H1 (cell line): ENCODE data around the gene SI. TPM values are rescaled to one million over a fixed set of nuclear protein-coding genes. Genes with fewer than 3 reads are reported as not detected.

ENCODE experiments used
- CTCF ChIA-PET: fragments of 300-600 bp; sonication (Branson Sonifier 250); formaldehyde crosslinking; loops from one replicate; lab custom pipeline; 2021; ENCODE audit not compliant: partially characterized antibody; lab: Charles Lee
- POLR2A ChIA-PET: fragments of 300-600 bp; sonication (Branson Sonifier 250); formaldehyde crosslinking; loops from one replicate; lab custom pipeline; 2021; ENCODE audit warnings: inconsistent platforms; ENCODE audit not compliant: partially characterized antibody; lab: Charles Lee
- DNase-seq, 2 experiments: peaks; one replicate each; pipeline versions ENCODE4 v3.0.0 to v3.0.0-alpha.2; 2010 to 2022; ENCODE audit warnings: low spot score in 2 of 2, low read depth in 1 of 2, mixed read lengths in 1 of 2
- FAIRE-seq: peaks from 2 replicates; lab custom pipeline; 2011; peaks lifted over from hg19 to GRCh38; lab: Jason Lieb, UNC
- H2AFZ ChIP-seq: 2 replicates; pipeline ENCODE4 v1.8.1; 2012; ENCODE audit warnings: low read length, inconsistent platforms
- H2AK5ac ChIP-seq: 2 replicates; pipeline ENCODE4 v1.6.1; 2013; ENCODE audit warnings: low read depth, low read length
- H2BK120ac ChIP-seq: replicated peaks from 2 replicates; pipeline ENCODE3; 2013; ENCODE audit warnings: low read depth, low read length, inconsistent platforms
- H2BK12ac ChIP-seq: 2 replicates; pipeline ENCODE4 v1.6.1; 2013; ENCODE audit warnings: low read depth, low read length
- H2BK15ac ChIP-seq: 2 replicates; pipeline ENCODE4 v1.6.1; 2013; ENCODE audit warnings: low read length
- H2BK20ac ChIP-seq: 2 replicates; pipeline ENCODE4 v1.6.1; 2013; ENCODE audit warnings: low read length
- H2BK5ac ChIP-seq: 2 replicates; pipeline ENCODE4 v1.6.1; 2013; ENCODE audit warnings: low read depth, low read length
- H3K14ac ChIP-seq: 2 replicates; pipeline ENCODE4 v1.6.1; 2013; ENCODE audit warnings: inconsistent platforms; ENCODE audit not compliant: insufficient read length
- H3K18ac ChIP-seq: 2 replicates; pipeline ENCODE4 v1.6.1; 2013; ENCODE audit warnings: low read length; ENCODE audit errors: extremely low read depth
- H3K23ac ChIP-seq: 2 replicates; pipeline ENCODE4 v1.6.1; 2013; ENCODE audit warnings: inconsistent platforms; ENCODE audit not compliant: insufficient read length
- H3K23me2 ChIP-seq: 2 replicates; pipeline ENCODE4 v1.6.1; 2013; ENCODE audit warnings: low read depth, low read length
- H3K27ac ChIP-seq: 2 replicates; pipeline ENCODE4 v1.6.1; 2011; ENCODE audit warnings: low read depth, low read length, inconsistent platforms
- H3K27me3 ChIP-seq, 4 experiments: replicated peaks in 1 of 4; 1 replicate in 1 of 4; 2 replicates in 3 of 4; pipeline versions ENCODE4 v1.6.1 to v1.8.1; 2011 to 2013; ENCODE audit warnings: low read length in 3 of 4, mild to moderate bottlenecking in 3 of 4, inconsistent platforms in 2 of 4, mixed read lengths in 2 of 4, moderate library complexity in 1 of 4; ENCODE audit not compliant: control insufficient read depth in 3 of 4, insufficient read depth in 3 of 4; ENCODE audit errors: extremely low read depth in 1 of 4
- H3K36me3 ChIP-seq, 4 experiments: 2 replicates each; pipeline versions ENCODE4 v1.6.1 to v1.8.1; 2011 to 2013; ENCODE audit warnings: mild to moderate bottlenecking in 4 of 4, low read length in 3 of 4, moderate library complexity in 2 of 4, control low read depth in 1 of 4, inconsistent platforms in 1 of 4; ENCODE audit not compliant: insufficient read depth in 4 of 4, control insufficient read depth in 2 of 4
- H3K4ac ChIP-seq: replicated peaks from 2 replicates; pipeline ENCODE3; 2013; ENCODE audit warnings: low read length, low read depth, mixed read lengths, inconsistent platforms; ENCODE audit not compliant: insufficient read length
- H3K4me1 ChIP-seq, 4 experiments: replicated peaks in 1 of 4; 1 replicate in 1 of 4; 2 replicates in 3 of 4; pipeline versions ENCODE4 v1.6.1 to v1.8.1; 2011 to 2013; ENCODE audit warnings: low read length in 3 of 4, inconsistent platforms in 2 of 4, mixed read lengths in 1 of 4; ENCODE audit not compliant: insufficient read depth in 4 of 4, control insufficient read depth in 3 of 4
- H3K4me2 ChIP-seq, 2 experiments: 2 replicates each; pipeline versions ENCODE4 v1.6.1 to v1.8.1; 2011 to 2013; ENCODE audit warnings: low read depth in 2 of 2, low read length in 2 of 2, control low read depth in 1 of 2, inconsistent platforms in 1 of 2, mild to moderate bottlenecking in 1 of 2; ENCODE audit not compliant: insufficient read depth in 1 of 2
- H3K4me3 ChIP-seq, 4 experiments: fragments of 200-600, 300-600 bp in 1 of 4; sonication (generic), shearing (Covaris generic), sonication (Bioruptor Twin) in 1 of 4; 2 replicates each; pipeline versions ENCODE4 v1.5.1 to v1.8.1; 2011 to 2016; ENCODE audit warnings: low read length in 4 of 4, low read depth in 3 of 4, control low read depth in 2 of 4, inconsistent platforms in 2 of 4, mild to moderate bottlenecking in 2 of 4, mixed read lengths in 1 of 4, moderate library complexity in 1 of 4; ENCODE audit not compliant: insufficient read depth in 2 of 4; ENCODE audit errors: extremely low read depth in 1 of 4
- H3K56ac ChIP-seq: replicated peaks from 2 replicates; pipeline ENCODE3; 2013; ENCODE audit warnings: low read depth, mild to moderate bottlenecking, mixed read lengths, low read length, inconsistent platforms; ENCODE audit not compliant: insufficient read length
- H3K79me1 ChIP-seq: 2 replicates; pipeline ENCODE4 v1.6.1; 2013; ENCODE audit warnings: low read depth, low read length, control low read depth
- H3K79me2 ChIP-seq, 2 experiments: 2 replicates each; pipeline versions ENCODE4 v1.6.1 to v1.8.1; 2012 to 2013; ENCODE audit warnings: low read length in 2 of 2, mild to moderate bottlenecking in 2 of 2, inconsistent platforms in 1 of 2; ENCODE audit not compliant: insufficient read depth in 2 of 2, control insufficient read depth in 1 of 2
- H3K9ac ChIP-seq, 4 experiments: replicated peaks in 1 of 4; 1 replicate in 1 of 4; 2 replicates in 3 of 4; pipeline versions ENCODE4 v1.6.1 to v1.8.1; 2011 to 2013; ENCODE audit warnings: low read depth in 3 of 4, low read length in 3 of 4, control low read depth in 2 of 4, mild to moderate bottlenecking in 2 of 4, moderate library complexity in 2 of 4, inconsistent platforms in 1 of 4; ENCODE audit errors: extremely low read depth in 1 of 4
- H3K9me3 ChIP-seq, 2 experiments: 2 replicates each; pipeline versions ENCODE4 v1.6.1 to v1.8.1; 2012 to 2013; ENCODE audit warnings: mild to moderate bottlenecking in 2 of 2, moderate library complexity in 2 of 2, control low read depth in 1 of 2, inconsistent platforms in 1 of 2, low read depth in 1 of 2, low read length in 1 of 2, mixed read lengths in 1 of 2; ENCODE audit not compliant: insufficient read depth in 2 of 2
- H4K20me1 ChIP-seq, 2 experiments: replicated peaks in 1 of 2; 2 replicates each; pipeline versions ENCODE3 to v1.8.1; 2011 to 2013; ENCODE audit warnings: inconsistent platforms in 2 of 2, low read length in 2 of 2, mild to moderate bottlenecking in 1 of 2; ENCODE audit not compliant: insufficient read depth in 2 of 2, control insufficient read depth in 1 of 2
- H4K5ac ChIP-seq: 2 replicates; pipeline ENCODE4 v1.6.1; 2013; ENCODE audit warnings: low read length, low read depth, mixed read lengths, inconsistent platforms; ENCODE audit not compliant: insufficient read length
- H4K8ac ChIP-seq: 2 replicates; pipeline ENCODE4 v1.8.0; 2013; ENCODE audit warnings: mild to moderate bottlenecking, moderate library complexity, low read length, inconsistent platforms; ENCODE audit not compliant: insufficient read depth; ENCODE audit errors: extremely low read depth
- H4K91ac ChIP-seq: replicated peaks from 2 replicates; pipeline ENCODE3; 2013; ENCODE audit warnings: low read length, mixed read lengths, inconsistent platforms; ENCODE audit not compliant: insufficient read length
- CBX5 ChIP-seq: fragments of 300-800, 300-1000 bp; sonication (generic); IDR thresholded peaks from 2 replicates; pipeline ENCODE4 v1.7.1; 2016; ENCODE audit warnings: antibody characterized with exemption, low read length, low read depth
- EP300 ChIP-seq, 2 experiments: IDR thresholded peaks; 1 replicate in 1 of 2; 2 replicates in 1 of 2; pipeline ENCODE4 v1.6.1; 2011 to 2012; ENCODE audit warnings: low read depth in 2 of 2, low read length in 2 of 2, mild to moderate bottlenecking in 2 of 2, borderline replicate concordance in 1 of 2, inconsistent platforms in 1 of 2, moderate library complexity in 1 of 2
- HDAC2 ChIP-seq, 2 experiments: fragments of 300-600 bp in 1 of 2; sonication (generic) in 1 of 2; IDR thresholded peaks; 2 replicates each; pipeline ENCODE4 v1.6.1; 2011 to 2012; ENCODE audit warnings: low read depth in 2 of 2, low read length in 2 of 2, mild to moderate bottlenecking in 2 of 2, moderate library complexity in 2 of 2, borderline replicate concordance in 1 of 2, inconsistent platforms in 1 of 2
- JUND ChIP-seq: IDR thresholded peaks from 2 replicates; pipeline ENCODE4 v1.6.1; 2011; ENCODE audit warnings: mild to moderate bottlenecking, improper control_type of control experiment, low read length
- RAD21 ChIP-seq, 2 experiments: IDR thresholded peaks in 1 of 2; conservative IDR thresholded peaks in 1 of 2; 2 replicates each; pipeline ENCODE4 v1.6.1; 2011; ENCODE audit warnings: low read depth in 2 of 2, low read length in 2 of 2, improper control_type of control experiment in 1 of 2, inconsistent platforms in 1 of 2, mild to moderate bottlenecking in 1 of 2, moderate library complexity in 1 of 2
- WGBS, 2 experiments: shearing (Covaris generic) in 1 of 2; methylation state at CpG; one replicate each; pipeline versions ENCODE4 v1.1.6 to v1.1.7; 2013 to 2015; ENCODE audit warnings: low lambda C conversion rate in 2 of 2, mixed read lengths in 2 of 2, inconsistent platforms in 1 of 2, low coverage in 1 of 2, missing lambda C conversion rate in 1 of 2; ENCODE audit not compliant: insufficient replicate concordance in 2 of 2, insufficient coverage in 1 of 2, insufficient read length in 1 of 2; ENCODE audit errors: extremely low coverage in 1 of 2, missing lambda C conversion rate in 1 of 2; 5-methylcytosine and 5-hydroxymethylcytosine counted together
- polyA plus RNA-seq, 7 experiments: library from polyadenylated mRNA; depleted of rRNA in 3 of 7; stranded (reverse) in 5 of 7; unstranded in 2 of 7; fragments of >200 nt in 5 of 7; fragments of 200-250 nt in 2 of 7; gene quantifications; 1 replicate in 5 of 7; 2 replicates in 1 of 7; 4 replicates in 1 of 7; pipeline versions ENCODE4 v1.2.1 to v1.2.3, GENCODE V29; 2011 to 2013; ENCODE audit warnings: missing spikeins in 2 of 7, mixed read lengths in 2 of 7
- total RNA-seq: library from RNA; stranded (reverse); fragmentation: NEBNext Ultra II Directional; extraction: Animal tissue kit (Norgen Biotek cat#: 25700); gene quantifications from 2 replicates; pipeline ENCODE4 v1.2.1, GENCODE V29; 2021

SI gene
- total and polyA plus RNA-seq, 2 of the 8 experiments (the other 6 are each of a cell fraction or from before 2014, with no cell fraction given) = not detected

DNA sequence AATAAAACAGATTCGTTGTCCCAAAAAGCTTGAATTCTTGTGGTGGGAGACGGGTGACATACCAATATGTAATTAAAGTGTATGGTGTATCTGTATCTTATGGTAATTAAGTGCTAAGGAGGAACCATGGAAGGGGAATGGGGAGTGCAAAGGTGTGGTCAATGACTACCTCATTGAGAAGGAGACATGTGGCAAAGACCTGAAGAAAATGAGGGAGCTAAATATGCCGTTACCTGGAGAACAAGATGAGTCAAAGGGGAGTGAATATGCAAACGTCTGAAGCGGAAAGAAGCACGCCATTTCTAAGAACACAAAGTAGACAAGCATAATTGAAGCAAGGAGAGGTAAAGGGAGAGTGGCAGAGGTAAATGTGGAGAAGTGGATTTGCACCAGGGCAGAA, 115.7 kb downstream of the SI start:
- FAIRE-seq = no peak
- H3K14ac ChIP-seq = no peak overlapping the region
- no peak overlapping the region for H3K23ac ChIP-seq
- no peak overlapping the region for H3K9ac ChIP-seq
- H3K23me2 ChIP-seq = no peaks in the 10 kb centered on the region
- H2BK20ac ChIP-seq = no peak overlapping the region
- H2AK5ac ChIP-seq = no peak overlapping the region
- H4K8ac ChIP-seq = no peak overlapping the region
- H4K20me1 ChIP-seq = no peaks in the 10 kb centered on the region
- H3K56ac ChIP-seq = no peak overlapping the region
- no peak overlapping the region for H3K4ac ChIP-seq
- H3K4me3 ChIP-seq = no peak overlapping the region
- no peak overlapping the region for H2BK15ac ChIP-seq
- H3K27ac ChIP-seq = no peak overlapping the region
- H3K79me2 ChIP-seq = no peaks in the 10 kb centered on the region
- H3K4me2 ChIP-seq = no peak overlapping the region
- H2BK120ac ChIP-seq = no peak overlapping the region
- no peak overlapping the region for H4K91ac ChIP-seq
- TF ChIP-seq EP300 (IDR thresholded peaks at IDR 0.05; ENCODE audit: borderline replicate concordance in 1 of 2, low read depth in 2 of 2, low read length in 2 of 2) (no peak), HDAC2 (IDR thresholded peaks at IDR 0.05; ENCODE audit: borderline replicate concordance in 1 of 2, low read depth in 2 of 2, low read length in 2 of 2) (no peak), RAD21 (IDR thresholded peaks at IDR 0.05 in 1 of 2, conservative IDR thresholded peaks at IDR 0.05 in 1 of 2; ENCODE audit: low read depth in 2 of 2, low read length in 2 of 2) (no peak), CBX5 (no peak), JUND (no peak)
- H2BK12ac ChIP-seq = no peak overlapping the region
- CTCF ChIA-PET = no interaction called here
- no peak overlapping the region for H2BK5ac ChIP-seq
- H3K4me1 ChIP-seq = no peaks in the 10 kb centered on the region
- POLR2A ChIA-PET = no interaction called here
- no peaks in the 10 kb centered on the region for H3K9me3 ChIP-seq
- no peak overlapping the region for H4K5ac ChIP-seq
- no peak overlapping the region for H3K18ac ChIP-seq
- H2AFZ ChIP-seq = no peak overlapping the region
- H3K36me3 ChIP-seq = no peaks in the 10 kb centered on the region
- 92% methylated on average over 6 of the region's 6 CpGs; no CpG with 5 or more reads in 1 of the 2 experiments for WGBS, 2 experiments
- no peak for DNase-seq
- no peaks in the 10 kb centered on the region for H3K27me3 ChIP-seq
- no peaks in the 10 kb centered on the region for H3K79me1 ChIP-seq
